ENCODE results near the gene TYW1B.
"Not testable (repeated sequence)": the region's sequence is repeated elsewhere in the genome, so short reads cannot be mapped to it uniquely, and the experiment has no call there.

TYW1B gene

GRCh38 chr7:72808511-72808910 lies 19.5 kb downstream of the TYW1B start:
- not testable (repeated sequence) for DNase-seq

GRCh38 chr7:72806851-72807250 lies 21.1 kb downstream of the TYW1B start:
- not testable (repeated sequence) for DNase-seq

GRCh38 chr7:72805526-72806494 lies 22.2 kb downstream of the TYW1B start:
- peak; percentile 9 for DNase-seq

- DNase-seq: not testable (repeated sequence)
Measured at GRCh38 chr7:72803778-72804177, 24.2 kb downstream of the TYW1B start.

GRCh38 chr7:72801564-72801963 lies 26.4 kb downstream of the TYW1B start:
- DNase-seq: peak; percentile 7

GRCh38 chr7:72795401-72795800 lies 32.6 kb downstream of the TYW1B start:
- DNase-seq: not testable (repeated sequence)

- DNase-seq: no peak
Measured at GRCh38 chr7:72793791-72794190, 34.2 kb downstream of the TYW1B start.

- DNase-seq: not testable (repeated sequence)
Measured at GRCh38 chr7:72790698-72791060, 37.3 kb downstream of the TYW1B start.

GRCh38 chr7:72790048-72790697 lies 37.8 kb downstream of the TYW1B start:
- not testable (repeated sequence) for DNase-seq

- peak; percentile 77 for DNase-seq
Measured at GRCh38 chr7:72785166-72785955, 42.6 kb downstream of the TYW1B start.

GRCh38 chr7:72783601-72784370 lies 44.2 kb downstream of the TYW1B start:
- DNase-seq: peak; percentile 46

- DNase-seq: no peak
Measured at GRCh38 chr7:72781631-72782030, 46.4 kb downstream of the TYW1B start.

GRCh38 chr7:72781161-72781560 lies 46.8 kb downstream of the TYW1B start:
- DNase-seq: no peak

GRCh38 chr7:72780289-72780894 lies 47.6 kb downstream of the TYW1B start:
- not testable (repeated sequence) for DNase-seq

- DNase-seq: not testable (repeated sequence)
Measured at GRCh38 chr7:72777167-72777566, 50.8 kb downstream of the TYW1B start.

- DNase-seq: not testable (repeated sequence)
Measured at GRCh38 chr7:72772627-72773026, 55.4 kb downstream of the TYW1B start.

- DNase-seq: not testable (repeated sequence)
Measured at GRCh38 chr7:72766994-72767393, 61.0 kb downstream of the TYW1B start.

GRCh38 chr7:72760602-72761001 lies 67.4 kb downstream of the TYW1B start:
- no peak for DNase-seq

GRCh38 chr7:72754312-72754711 lies 73.7 kb downstream of the TYW1B start:
- no peak for DNase-seq

GRCh38 chr7:72753781-72754180 lies 74.2 kb downstream of the TYW1B start:
- DNase-seq: no peak

GRCh38 chr7:72753229-72753628 lies 74.8 kb downstream of the TYW1B start:
- not testable (repeated sequence) for DNase-seq

GRCh38 chr7:72751978-72752377 lies 76.0 kb downstream of the TYW1B start:
- DNase-seq: no peak

Measured in kidney glomerular epithelial cell (primary cell).